AG10803 (cell line): ENCODE data around the gene SHE.

ENCODE experiments used
- DNase-seq: peaks from one replicate; pipeline ENCODE4 v3.0.0; 2010; ENCODE audit warnings: low read depth
- H3K4me3 ChIP-seq: 2 replicates; pipeline ENCODE4 v1.5.1; 2011; ENCODE audit warnings: mild to moderate bottlenecking, low read length, control low read depth
- CTCF ChIP-seq: conservative IDR thresholded peaks from 2 replicates; pipeline ENCODE4 v1.5.1; 2011; ENCODE audit warnings: mild to moderate bottlenecking, low read length, control low read depth, inconsistent platforms

The SHE gene

GRCh38 chr1:154476791-154477190 is 25.4 kb downstream of the SHE start:
- no peak for DNase-seq
- no peak for TF ChIP-seq CTCF
- no peak overlapping the region for H3K4me3 ChIP-seq

- no peak for TF ChIP-seq CTCF
- DNase-seq, result peak; percentile 89
- no peak overlapping the region for H3K4me3 ChIP-seq
These were observed 27.4 kb downstream of the SHE start for GRCh38 chr1:154474802-154475201.

GRCh38 chr1:154471304-154471703 is 30.9 kb downstream of the SHE start:
- no peak for TF ChIP-seq CTCF
- no peak for DNase-seq
- H3K4me3 ChIP-seq, result no peak overlapping the region

GRCh38 chr1:154469844-154470560 is 32.2 kb downstream of the SHE start:
- TF ChIP-seq CTCF, result no peak
- no peak for DNase-seq
- H3K4me3 ChIP-seq, result no peak overlapping the region

- no peak for TF ChIP-seq CTCF
- H3K4me3 ChIP-seq, result no peak overlapping the region
- DNase-seq, result no peak
These were observed 33.5 kb downstream of the SHE start for GRCh38 chr1:154468535-154469250.

GRCh38 chr1:154467434-154468102 is 34.6 kb downstream of the SHE start:
- no peak overlapping the region for H3K4me3 ChIP-seq
- no peak for TF ChIP-seq CTCF

More at GRCh38 chr1:154467434-154468102, 34.6 kb downstream of the SHE start:
- no peak for DNase-seq
